Vagina (tissue), 2 donors: ENCODE data around the gene SLC18A3. TPM values are rescaled to one million over a fixed set of nuclear protein-coding genes. Genes with fewer than 3 reads are reported as not detected.
A peak's percentile ranks its signal among the peaks of the same experiment; 100 is the strongest.

Source experiments
- DNase-seq, 2 donors: peaks; one replicate each; pipeline ENCODE4 v3.0.0-alpha.2; 2017; ENCODE audit errors: extremely low spot score in 2 of 2
- H3K27ac ChIP-seq: fragments of 200-600 bp; sonication (generic); one replicate; pipeline ENCODE4 v1.5.1; 2019
- H3K27me3 ChIP-seq: fragments of 200-600 bp; sonication (generic); one replicate; pipeline ENCODE4 v1.5.1; 2019
- H3K36me3 ChIP-seq, 2 donors: fragments of 200-600 bp; sonication (generic); one replicate each; pipeline ENCODE4 v1.5.1; 2017 to 2019
- H3K4me1 ChIP-seq: fragments of 200-600 bp; sonication (generic); one replicate; pipeline ENCODE4 v1.5.1; 2019
- H3K4me3 ChIP-seq, 2 donors: fragments of 200-600 bp; sonication (generic); 1 replicate in 1 of 2; 2 replicates in 1 of 2; pipeline ENCODE4 v1.5.1; 2016 to 2019
- H3K9me3 ChIP-seq: fragments of 200-600 bp; sonication (generic); one replicate; pipeline ENCODE4 v1.5.1; 2019
- POLR2A ChIP-seq, 2 donors: fragments of 450-650 bp; IDR thresholded peaks; one replicate each; pipeline ENCODE4 v1.6.1; 2017; ENCODE audit warnings: antibody characterized with exemption in 2 of 2, mild to moderate bottlenecking in 2 of 2, moderate library complexity in 2 of 2
- POLR2AphosphoS5 ChIP-seq, 2 donors: sonication (generic); formaldehyde crosslinking; IDR thresholded peaks; one replicate each; pipeline ENCODE4 v1.9.0; 2017; ENCODE audit warnings: antibody characterized with exemption in 2 of 2, mild to moderate bottlenecking in 2 of 2, low read depth in 1 of 2; ENCODE audit not compliant: insufficient read depth in 1 of 2
- intact Hi-C: fragments of 100-400 bp; cut with DNase I; formaldehyde crosslinking; loops from one replicate; pipeline ENCODE4 v1.15.1; 2023
- total RNA-seq: library from RNA; depleted of rRNA; stranded (reverse); fragments of >200 nt; gene quantifications from one replicate; pipeline ENCODE4 v1.2.3, GENCODE V29; 2016
- TF ChIP-seq, protein P1 (sequence below), 3 experiments: fragments of 450-650 bp in 2 of 3; fragments of 200-600 bp in 1 of 3; sonication (generic) in 1 of 3; IDR thresholded peaks; one replicate each; pipeline ENCODE4 v1.5.1; 2017 to 2019; ENCODE audit warnings: antibody characterized with exemption in 3 of 3, mild to moderate bottlenecking in 2 of 3, moderate library complexity in 2 of 3

Gene SLC18A3
- total RNA-seq, 1 donor from 2014 or later, result 0.49 TPM

DNA sequence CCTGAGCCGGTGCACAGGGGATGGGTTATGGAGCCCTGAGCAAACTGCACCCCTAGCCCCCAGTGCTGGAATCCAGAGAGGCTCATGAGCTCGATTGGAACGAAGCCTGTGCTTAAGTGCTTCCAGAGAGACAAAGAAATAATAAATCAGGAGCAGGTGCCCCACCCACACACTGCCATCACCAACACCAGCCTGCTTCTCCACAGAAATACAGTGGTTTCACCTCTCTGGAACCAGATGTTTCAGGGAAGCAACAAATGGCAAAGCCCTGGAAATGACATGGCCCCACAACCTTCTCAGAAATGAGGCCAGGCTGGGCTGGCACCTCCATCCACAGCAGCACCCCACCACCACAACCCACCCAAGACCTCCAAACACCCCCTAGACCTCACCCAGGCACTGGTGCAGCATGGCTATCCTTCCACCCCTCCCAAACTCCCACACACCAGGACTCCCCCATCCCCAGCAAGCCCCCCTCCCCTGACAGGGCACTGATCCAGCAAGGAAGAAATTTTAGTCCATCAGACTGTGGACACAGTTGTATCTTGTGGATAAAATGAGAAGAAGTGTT, 4.1 kb upstream of the SLC18A3 start:
- no peak for TF ChIP-seq POLR2A (IDR thresholded peaks at IDR 0.05)
- peak in 1 of 2 donors; percentile 71 for DNase-seq
- Histone ChIP-seq H3K27ac (no peak overlapping the region), H3K36me3 (no peaks in the 10 kb centered on the region), H3K9me3 (no peaks in the 10 kb centered on the region), H3K4me3 (no peak overlapping the region), H3K27me3 (no peaks in the 10 kb centered on the region), H3K4me1 (peaks cover 27% of the 10 kb centered on the region)
- intact Hi-C loops, result loop anchor here (5.0 kb wide), 1 partner anchor 1266 kb away; no protein-coding TSS in a partner anchor

DNA sequence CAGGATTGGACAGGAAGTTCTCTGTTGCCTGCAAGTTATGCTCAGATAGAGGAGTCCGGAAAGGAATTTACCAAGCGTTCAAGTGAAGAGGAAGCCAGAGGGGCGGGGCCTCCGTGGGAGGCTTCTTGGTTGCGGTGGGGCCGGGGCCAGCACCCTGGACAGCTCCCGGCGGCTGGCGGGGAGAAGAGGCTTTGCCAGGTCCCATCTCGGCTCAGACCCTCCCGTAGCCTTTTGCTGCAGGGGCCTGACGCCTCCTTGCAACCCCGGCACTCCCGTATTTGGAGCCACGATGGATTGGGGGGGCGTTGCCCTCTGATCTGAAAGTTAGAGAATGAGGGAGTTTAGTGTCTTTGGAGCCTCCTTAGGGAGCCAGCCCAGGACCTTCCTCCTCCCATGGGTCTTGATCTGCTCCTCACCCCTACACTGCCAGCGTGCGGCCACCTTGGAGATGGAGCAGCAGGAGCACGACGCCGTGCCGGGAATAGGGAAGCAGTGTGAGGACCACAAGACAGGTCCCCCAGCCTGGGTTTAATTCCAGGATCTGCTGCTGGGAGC, 3.1 kb upstream of the SLC18A3 start:
- Histone ChIP-seq H3K36me3 (no peaks in the 10 kb centered on the region), H3K27ac (no peak overlapping the region), H3K4me3 (no peak overlapping the region), H3K4me1 (peaks cover 35% of the 10 kb centered on the region), H3K27me3 (peaks cover 3% of the 10 kb centered on the region), H3K9me3 (no peaks in the 10 kb centered on the region)
- no peak for TF ChIP-seq POLR2A (IDR thresholded peaks at IDR 0.05)
- TF ChIP-seq, protein P1, sequence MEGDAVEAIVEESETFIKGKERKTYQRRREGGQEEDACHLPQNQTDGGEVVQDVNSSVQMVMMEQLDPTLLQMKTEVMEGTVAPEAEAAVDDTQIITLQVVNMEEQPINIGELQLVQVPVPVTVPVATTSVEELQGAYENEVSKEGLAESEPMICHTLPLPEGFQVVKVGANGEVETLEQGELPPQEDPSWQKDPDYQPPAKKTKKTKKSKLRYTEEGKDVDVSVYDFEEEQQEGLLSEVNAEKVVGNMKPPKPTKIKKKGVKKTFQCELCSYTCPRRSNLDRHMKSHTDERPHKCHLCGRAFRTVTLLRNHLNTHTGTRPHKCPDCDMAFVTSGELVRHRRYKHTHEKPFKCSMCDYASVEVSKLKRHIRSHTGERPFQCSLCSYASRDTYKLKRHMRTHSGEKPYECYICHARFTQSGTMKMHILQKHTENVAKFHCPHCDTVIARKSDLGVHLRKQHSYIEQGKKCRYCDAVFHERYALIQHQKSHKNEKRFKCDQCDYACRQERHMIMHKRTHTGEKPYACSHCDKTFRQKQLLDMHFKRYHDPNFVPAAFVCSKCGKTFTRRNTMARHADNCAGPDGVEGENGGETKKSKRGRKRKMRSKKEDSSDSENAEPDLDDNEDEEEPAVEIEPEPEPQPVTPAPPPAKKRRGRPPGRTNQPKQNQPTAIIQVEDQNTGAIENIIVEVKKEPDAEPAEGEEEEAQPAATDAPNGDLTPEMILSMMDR (IDR thresholded peaks at IDR 0.05), result no peak
- no peak for TF ChIP-seq POLR2AphosphoS5 (IDR thresholded peaks at IDR 0.05; ENCODE audit: insufficient read depth in 1 of 2, low read depth in 1 of 2)
- intact Hi-C loops, result loop anchor here (5.0 kb wide), 1 partner anchor 1265 kb away; no protein-coding TSS in a partner anchor
- DNase-seq, result peak in 1 of 2 donors; percentile 56

- H3K4me3 ChIP-seq, result no peak overlapping the region
- no peak for DNase-seq
- H3K4me1 ChIP-seq, result peaks cover 36% of the 10 kb centered on the region
- H3K27me3 ChIP-seq, result peaks cover 12% of the 10 kb centered on the region
- H3K36me3 ChIP-seq, result no peaks in the 10 kb centered on the region
- intact Hi-C loops, result loop anchor here (5.0 kb wide), 1 partner anchor 1264 kb away; no protein-coding TSS in a partner anchor
- no peaks in the 10 kb centered on the region for H3K9me3 ChIP-seq
- no peak overlapping the region for H3K27ac ChIP-seq
- TF ChIP-seq, protein P1 (IDR thresholded peaks at IDR 0.05), result no peak
- TF ChIP-seq POLR2A (IDR thresholded peaks at IDR 0.05) (no peak), POLR2AphosphoS5 (IDR thresholded peaks at IDR 0.05; ENCODE audit: insufficient read depth in 1 of 2, low read depth in 1 of 2) (no peak)
Measured at GRCh38 chr10:49608166-49609005, 1.7 kb upstream of the SLC18A3 start.

DNA sequence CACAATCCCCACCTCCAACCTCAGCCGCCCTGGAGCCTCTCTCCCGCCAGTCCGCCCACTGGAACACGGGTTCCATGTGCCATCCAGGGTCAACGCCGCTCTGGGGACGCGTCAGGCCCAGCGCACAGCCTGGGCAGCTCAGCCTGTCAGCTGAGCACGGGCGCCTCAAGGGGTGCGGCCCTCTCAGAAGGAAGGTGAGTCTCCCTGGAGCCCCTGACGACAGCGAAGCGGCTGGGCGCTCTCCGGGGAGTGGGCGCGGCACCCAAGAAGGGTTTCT, 1.2 kb upstream of the SLC18A3 start:
- Histone ChIP-seq H3K36me3 (no peaks in the 10 kb centered on the region), H3K27me3 (peaks cover 12% of the 10 kb centered on the region), H3K9me3 (no peaks in the 10 kb centered on the region), H3K4me3 (no peak overlapping the region), H3K4me1 (peaks cover 36% of the 10 kb centered on the region), H3K27ac (no peak overlapping the region)
- no peak for TF ChIP-seq POLR2AphosphoS5 (IDR thresholded peaks at IDR 0.05; ENCODE audit: insufficient read depth in 1 of 2, low read depth in 1 of 2)
- TF ChIP-seq, protein P1 (IDR thresholded peaks at IDR 0.05), result no peak
- TF ChIP-seq POLR2A (IDR thresholded peaks at IDR 0.05), result no peak
- no peak for DNase-seq
- intact Hi-C loops, result loop anchor here (5.0 kb wide), 1 partner anchor 1263 kb away; no protein-coding TSS in a partner anchor

DNA sequence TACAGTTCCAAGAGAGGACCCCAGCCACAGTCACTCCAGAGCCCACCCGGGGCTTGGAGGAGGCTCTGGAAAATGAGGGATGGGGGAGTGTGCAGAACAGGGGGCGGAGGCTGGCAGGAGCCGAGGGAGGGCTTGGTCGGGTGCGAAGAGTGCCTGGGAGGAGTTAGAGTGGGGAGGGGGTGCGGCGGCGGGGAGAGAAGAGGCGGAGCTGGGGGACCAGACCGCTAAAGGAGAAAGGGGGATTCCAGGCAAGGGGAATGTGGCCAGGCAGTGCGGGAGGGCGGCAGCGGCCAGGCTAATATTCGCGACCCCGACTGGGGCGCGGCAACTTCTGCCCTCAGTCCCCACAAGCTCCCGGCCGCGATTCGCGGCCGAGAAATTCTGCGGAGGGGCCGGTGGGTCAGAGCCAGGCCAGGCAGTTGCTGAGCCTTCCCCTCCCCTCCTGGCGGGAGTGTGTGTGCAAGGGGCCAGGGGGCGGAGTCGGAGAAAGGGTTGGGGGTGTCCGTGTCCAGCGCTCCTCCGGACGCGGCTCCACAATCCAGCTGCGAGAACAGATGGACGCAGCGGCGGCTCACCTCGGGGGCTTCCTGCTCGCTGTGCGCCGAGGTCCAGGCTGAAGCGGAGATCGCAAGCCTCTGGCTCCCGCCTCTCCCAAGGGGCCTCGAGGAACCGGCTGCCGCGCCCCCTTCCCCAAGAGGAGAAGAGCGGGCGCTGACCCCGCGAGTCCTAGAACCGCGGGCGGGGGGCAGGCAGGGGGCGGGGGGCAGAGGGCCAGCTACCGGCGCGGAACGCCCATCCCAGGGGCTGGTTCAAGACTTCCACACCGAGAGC, 612 bp upstream of the SLC18A3 start:
- Histone ChIP-seq H3K36me3 (no peaks in the 10 kb centered on the region), H3K4me1 (peaks cover 36% of the 10 kb centered on the region), H3K27me3 (peaks cover 12% of the 10 kb centered on the region), H3K9me3 (no peaks in the 10 kb centered on the region), H3K4me3 (peak overlapping the region in 1 of 2 donors; percentile 10), H3K27ac (no peak overlapping the region)
- DNase-seq, result no peak
- TF ChIP-seq POLR2A (IDR thresholded peaks at IDR 0.05), result no peak
- TF ChIP-seq POLR2AphosphoS5 (IDR thresholded peaks at IDR 0.05; ENCODE audit: insufficient read depth in 1 of 2, low read depth in 1 of 2), result no peak
- TF ChIP-seq, protein P1 (IDR thresholded peaks at IDR 0.05), result no peak
- intact Hi-C loops, result loop anchor here (5.0 kb wide), 1 partner anchor 1263 kb away; no protein-coding TSS in a partner anchor
